HL-60 (cell line): ENCODE data around the gene CAMK1D.

Source experiments
- DNase-seq, 2 experiments: peaks; one replicate each; pipeline ENCODE4 v3.0.0-alpha.2; 2010 to 2020; ENCODE audit warnings: low read depth in 1 of 2, low spot score in 1 of 2
- H3K27ac ChIP-seq: fragments of 250-450 bp; sonication (Bioruptor Pico); replicated peaks from 2 replicates; pipeline ENCODE4 v1.5.1; 2020; ENCODE audit warnings: mild to moderate bottlenecking, moderate library complexity
- H3K27me3 ChIP-seq: fragments of 250-450 bp; sonication (Bioruptor Pico); 2 replicates; pipeline ENCODE4 v1.5.1; 2021; ENCODE audit warnings: mild to moderate bottlenecking, moderate library complexity; ENCODE audit not compliant: insufficient read depth, poor library complexity, severe bottlenecking
- H3K4me3 ChIP-seq: replicated peaks from 2 replicates; pipeline ENCODE4 v1.5.1; 2011; ENCODE audit warnings: mild to moderate bottlenecking, control low read depth, low read length; ENCODE audit not compliant: insufficient read depth
- GABPA ChIP-seq: IDR thresholded peaks from 2 replicates; pipeline ENCODE4 v1.6.1; 2012; ENCODE audit warnings: low read depth
- POLR2AphosphoS5 ChIP-seq: IDR thresholded peaks from 2 replicates; pipeline ENCODE4 v1.6.1; 2012; ENCODE audit warnings: low read depth
- SPI1 ChIP-seq: IDR thresholded peaks from 2 replicates; pipeline ENCODE4 v1.6.1; 2012; ENCODE audit warnings: low read depth, mild to moderate bottlenecking, borderline replicate concordance
- TF ChIP-seq, protein P1 (sequence below): IDR thresholded peaks from 2 replicates; pipeline ENCODE4 v1.6.1; 2012; ENCODE audit warnings: low read depth; ENCODE audit not compliant: insufficient replicate concordance
- TF ChIP-seq, protein P2 (sequence below): IDR thresholded peaks from one replicate; pipeline ENCODE4 v1.5.1; 2011; ENCODE audit warnings: low read length, control low read depth, inconsistent platforms; ENCODE audit not compliant: insufficient read depth

Gene CAMK1D

DNA sequence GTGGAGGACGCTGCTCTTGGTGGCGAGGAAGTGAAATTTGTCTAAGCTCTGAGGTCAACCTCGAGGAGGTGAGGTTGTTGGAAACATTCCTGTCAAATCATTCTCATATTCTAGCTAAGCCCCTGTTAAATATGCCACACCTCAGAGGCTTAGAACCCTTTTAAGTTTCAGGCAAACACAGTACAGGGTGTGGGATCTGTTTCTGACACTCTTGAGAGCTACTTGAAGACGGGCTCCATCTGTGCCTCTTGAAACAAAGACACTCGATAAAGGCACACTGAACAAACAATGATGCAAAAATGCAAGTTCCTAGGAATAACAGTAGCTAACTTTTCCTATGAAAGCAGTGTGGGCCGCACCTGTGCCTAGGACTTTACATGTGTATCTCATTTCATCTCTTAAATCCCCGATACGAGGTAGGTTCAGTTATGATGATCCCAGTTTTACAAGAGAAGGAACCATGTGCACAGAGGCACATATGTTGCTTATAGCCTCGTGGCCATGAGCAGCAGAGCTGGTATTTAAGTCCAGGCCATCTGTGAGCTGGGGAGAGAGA is 352.9 kb downstream of the CAMK1D start:
- no peaks in the 10 kb centered on the region for H3K27me3 ChIP-seq
- DNase-seq, result no peak
- TF ChIP-seq GABPA (no peak), POLR2AphosphoS5 (no peak), SPI1 (no peak)
- TF ChIP-seq, protein P1, sequence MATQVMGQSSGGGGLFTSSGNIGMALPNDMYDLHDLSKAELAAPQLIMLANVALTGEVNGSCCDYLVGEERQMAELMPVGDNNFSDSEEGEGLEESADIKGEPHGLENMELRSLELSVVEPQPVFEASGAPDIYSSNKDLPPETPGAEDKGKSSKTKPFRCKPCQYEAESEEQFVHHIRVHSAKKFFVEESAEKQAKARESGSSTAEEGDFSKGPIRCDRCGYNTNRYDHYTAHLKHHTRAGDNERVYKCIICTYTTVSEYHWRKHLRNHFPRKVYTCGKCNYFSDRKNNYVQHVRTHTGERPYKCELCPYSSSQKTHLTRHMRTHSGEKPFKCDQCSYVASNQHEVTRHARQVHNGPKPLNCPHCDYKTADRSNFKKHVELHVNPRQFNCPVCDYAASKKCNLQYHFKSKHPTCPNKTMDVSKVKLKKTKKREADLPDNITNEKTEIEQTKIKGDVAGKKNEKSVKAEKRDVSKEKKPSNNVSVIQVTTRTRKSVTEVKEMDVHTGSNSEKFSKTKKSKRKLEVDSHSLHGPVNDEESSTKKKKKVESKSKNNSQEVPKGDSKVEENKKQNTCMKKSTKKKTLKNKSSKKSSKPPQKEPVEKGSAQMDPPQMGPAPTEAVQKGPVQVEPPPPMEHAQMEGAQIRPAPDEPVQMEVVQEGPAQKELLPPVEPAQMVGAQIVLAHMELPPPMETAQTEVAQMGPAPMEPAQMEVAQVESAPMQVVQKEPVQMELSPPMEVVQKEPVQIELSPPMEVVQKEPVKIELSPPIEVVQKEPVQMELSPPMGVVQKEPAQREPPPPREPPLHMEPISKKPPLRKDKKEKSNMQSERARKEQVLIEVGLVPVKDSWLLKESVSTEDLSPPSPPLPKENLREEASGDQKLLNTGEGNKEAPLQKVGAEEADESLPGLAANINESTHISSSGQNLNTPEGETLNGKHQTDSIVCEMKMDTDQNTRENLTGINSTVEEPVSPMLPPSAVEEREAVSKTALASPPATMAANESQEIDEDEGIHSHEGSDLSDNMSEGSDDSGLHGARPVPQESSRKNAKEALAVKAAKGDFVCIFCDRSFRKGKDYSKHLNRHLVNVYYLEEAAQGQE, result no peak
- TF ChIP-seq, protein P2, sequence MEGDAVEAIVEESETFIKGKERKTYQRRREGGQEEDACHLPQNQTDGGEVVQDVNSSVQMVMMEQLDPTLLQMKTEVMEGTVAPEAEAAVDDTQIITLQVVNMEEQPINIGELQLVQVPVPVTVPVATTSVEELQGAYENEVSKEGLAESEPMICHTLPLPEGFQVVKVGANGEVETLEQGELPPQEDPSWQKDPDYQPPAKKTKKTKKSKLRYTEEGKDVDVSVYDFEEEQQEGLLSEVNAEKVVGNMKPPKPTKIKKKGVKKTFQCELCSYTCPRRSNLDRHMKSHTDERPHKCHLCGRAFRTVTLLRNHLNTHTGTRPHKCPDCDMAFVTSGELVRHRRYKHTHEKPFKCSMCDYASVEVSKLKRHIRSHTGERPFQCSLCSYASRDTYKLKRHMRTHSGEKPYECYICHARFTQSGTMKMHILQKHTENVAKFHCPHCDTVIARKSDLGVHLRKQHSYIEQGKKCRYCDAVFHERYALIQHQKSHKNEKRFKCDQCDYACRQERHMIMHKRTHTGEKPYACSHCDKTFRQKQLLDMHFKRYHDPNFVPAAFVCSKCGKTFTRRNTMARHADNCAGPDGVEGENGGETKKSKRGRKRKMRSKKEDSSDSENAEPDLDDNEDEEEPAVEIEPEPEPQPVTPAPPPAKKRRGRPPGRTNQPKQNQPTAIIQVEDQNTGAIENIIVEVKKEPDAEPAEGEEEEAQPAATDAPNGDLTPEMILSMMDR, result no peak
- no peak overlapping the region for H3K4me3 ChIP-seq
- H3K27ac ChIP-seq, result no peak overlapping the region

DNA sequence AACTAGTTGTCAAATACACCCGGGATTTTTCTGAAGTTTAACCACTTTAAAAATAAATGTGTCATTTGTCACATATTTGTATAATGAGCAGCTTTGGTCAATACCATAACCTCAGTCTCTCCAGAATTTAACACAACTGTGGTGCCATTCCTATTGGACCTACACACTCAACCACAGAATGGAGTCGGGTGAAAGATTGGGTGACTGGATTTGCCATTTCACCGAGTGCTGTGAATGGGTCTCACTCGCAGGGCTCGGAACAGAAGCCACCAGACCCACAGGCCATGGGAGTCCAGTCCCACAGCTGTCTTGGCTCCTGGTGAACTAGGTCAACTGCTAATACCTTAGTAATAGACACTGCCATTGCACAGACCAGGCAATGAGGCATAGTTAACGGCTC is 353.8 kb downstream of the CAMK1D start:
- TF ChIP-seq SPI1, result no peak
- no peak for DNase-seq
- Histone ChIP-seq H3K27ac (no peak overlapping the region), H3K27me3 (no peaks in the 10 kb centered on the region), H3K4me3 (no peak overlapping the region)

DNA sequence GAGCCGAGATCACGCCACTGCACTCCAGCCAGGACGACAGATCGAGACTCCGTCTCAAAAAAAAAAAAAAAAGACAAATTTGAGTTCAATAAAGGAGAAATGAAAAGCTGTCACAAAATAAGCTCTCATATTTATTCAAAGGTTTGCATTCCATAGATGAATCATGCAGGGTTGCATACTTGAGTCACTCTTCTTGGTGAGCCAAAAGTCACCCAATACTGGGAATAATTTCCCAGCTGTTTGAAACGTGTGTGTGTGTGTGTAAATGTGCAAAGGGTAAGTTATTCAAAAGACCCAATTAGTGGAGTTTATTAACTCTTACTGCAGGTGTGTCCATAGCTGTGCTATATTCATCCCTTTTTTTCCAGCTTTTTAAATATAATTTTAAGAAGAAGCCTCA is 354.5 kb downstream of the CAMK1D start:
- H3K27ac ChIP-seq, result no peak overlapping the region
- no peak for DNase-seq

DNA sequence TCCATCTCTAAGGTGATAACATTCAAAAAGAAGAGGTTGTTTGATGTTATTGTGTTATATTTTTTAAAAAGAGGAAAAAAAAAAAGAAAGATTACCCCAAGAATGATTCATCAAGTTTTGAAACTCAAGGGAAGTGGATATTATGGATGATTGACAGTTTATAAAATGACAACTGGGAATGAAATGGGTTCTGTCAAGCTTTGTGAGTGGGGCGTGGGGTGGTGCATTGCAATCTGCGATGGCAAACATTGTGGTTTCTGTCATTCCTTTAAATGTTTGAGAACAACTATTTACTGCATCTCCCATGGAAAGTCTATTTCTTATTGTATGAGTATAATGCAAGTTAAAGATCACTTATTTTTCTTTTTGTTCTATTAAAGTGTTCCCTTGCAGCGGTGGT is 355.1 kb downstream of the CAMK1D start:
- no peak for DNase-seq
- no peak overlapping the region for H3K27ac ChIP-seq
- no peaks in the 10 kb centered on the region for H3K27me3 ChIP-seq
- H3K4me3 ChIP-seq, result no peak overlapping the region
- TF ChIP-seq, protein P1, result no peak
- TF ChIP-seq, protein P2, result no peak
- TF ChIP-seq GABPA, result no peak
- no peak for TF ChIP-seq SPI1
- no peak for TF ChIP-seq POLR2AphosphoS5

More for the DNA sequence above, 354.5 kb downstream of the CAMK1D start:
- H3K4me3 ChIP-seq, result no peak overlapping the region
- no peaks in the 10 kb centered on the region for H3K27me3 ChIP-seq
- TF ChIP-seq SPI1 (no peak), POLR2AphosphoS5 (no peak), GABPA (no peak)
- TF ChIP-seq, protein P2, result no peak
- TF ChIP-seq, protein P1, result no peak
